H1 (cell line): ENCODE data around the gene LSM6. TPM values are rescaled to one million over a fixed set of nuclear protein-coding genes. Genes with fewer than 3 reads are reported as not detected.

Experiments used
- CHD7 ChIP-seq: fragments of 300-600 bp; sonication (generic); IDR thresholded peaks from 2 replicates; pipeline ENCODE4 v1.7.1; 2012; ENCODE audit warnings: low read length, moderate library complexity, mild to moderate bottlenecking, inconsistent platforms; ENCODE audit not compliant: insufficient replicate concordance
- polyA plus RNA-seq, 7 experiments: library from polyadenylated mRNA; depleted of rRNA in 3 of 7; stranded (reverse) in 5 of 7; unstranded in 2 of 7; fragments of >200 nt in 5 of 7; fragments of 200-250 nt in 2 of 7; gene quantifications; 1 replicate in 5 of 7; 2 replicates in 1 of 7; 4 replicates in 1 of 7; pipeline versions ENCODE4 v1.2.1 to v1.2.3, GENCODE V29; 2011 to 2013; ENCODE audit warnings: missing spikeins in 2 of 7, mixed read lengths in 2 of 7
- total RNA-seq: library from RNA; stranded (reverse); fragmentation: NEBNext Ultra II Directional; extraction: Animal tissue kit (Norgen Biotek cat#: 25700); gene quantifications from 2 replicates; pipeline ENCODE4 v1.2.1, GENCODE V29; 2021

The LSM6 gene
- total and polyA plus RNA-seq, 2 of the 8 experiments (the other 6 are each of a cell fraction or from before 2014, with no cell fraction given), result 40.2 to 63.4 TPM

GRCh38 chr4:146170149-146170548 is 5.4 kb upstream of the LSM6 start (continued):
- no peak for TF ChIP-seq CHD7
